H1 (cell line): Measurements from ENCODE around the gene INPP5B. TPM values are rescaled to one million over a fixed set of nuclear protein-coding genes. Genes with fewer than 3 reads are reported as not detected.
A peak's percentile ranks its signal among the peaks of the same experiment; 100 is the strongest.

ENCODE experiments used
- CEBPB ChIP-seq: IDR thresholded peaks from 2 replicates; pipeline ENCODE4 v1.6.1; 2012; ENCODE audit warnings: low read depth, low read length
- polyA plus RNA-seq, 7 experiments: library from polyadenylated mRNA; depleted of rRNA in 3 of 7; stranded (reverse) in 5 of 7; unstranded in 2 of 7; fragments of >200 nt in 5 of 7; fragments of 200-250 nt in 2 of 7; gene quantifications; 1 replicate in 5 of 7; 2 replicates in 1 of 7; 4 replicates in 1 of 7; pipeline versions ENCODE4 v1.2.1 to v1.2.3, GENCODE V29; 2011 to 2013; ENCODE audit warnings: missing spikeins in 2 of 7, mixed read lengths in 2 of 7
- total RNA-seq: library from RNA; stranded (reverse); fragmentation: NEBNext Ultra II Directional; extraction: Animal tissue kit (Norgen Biotek cat#: 25700); gene quantifications from 2 replicates; pipeline ENCODE4 v1.2.1, GENCODE V29; 2021

Gene INPP5B
- total and polyA plus RNA-seq, 2 of the 8 experiments (the other 6 are each of a cell fraction or from before 2014, with no cell fraction given): 14.0 to 23.7 TPM

DNA sequence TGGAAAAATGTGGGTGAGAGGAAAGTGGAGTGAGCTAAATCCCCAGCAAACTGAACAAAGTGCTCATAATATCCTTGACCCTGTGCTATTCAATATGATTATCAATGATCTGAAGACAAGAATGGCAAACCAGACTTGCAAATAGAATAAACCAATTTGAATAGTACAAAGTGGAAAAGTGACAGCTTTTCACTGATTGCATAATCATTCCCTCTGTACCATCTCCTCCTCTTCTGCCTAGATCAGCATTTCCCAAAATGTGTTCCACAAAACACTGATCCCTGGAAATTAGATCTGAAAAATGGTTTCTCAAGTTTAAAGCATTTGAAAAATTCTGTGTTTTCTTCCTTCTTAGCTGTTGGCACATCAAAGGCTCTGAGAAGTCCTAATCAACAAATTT lies 95.6 kb downstream of the INPP5B start (continued):
- TF ChIP-seq CEBPB: peak; percentile 50; the same call in 1 of the 2 replicates
